Ammon's horn (tissue), 1 donor: ENCODE measurements around the gene RBBP8NL.

Experiments used
- DNase-seq: peaks from one replicate; pipeline ENCODE4 v3.0.0-alpha.2; 2016; ENCODE audit warnings: low spot score

RBBP8NL gene, protein sequence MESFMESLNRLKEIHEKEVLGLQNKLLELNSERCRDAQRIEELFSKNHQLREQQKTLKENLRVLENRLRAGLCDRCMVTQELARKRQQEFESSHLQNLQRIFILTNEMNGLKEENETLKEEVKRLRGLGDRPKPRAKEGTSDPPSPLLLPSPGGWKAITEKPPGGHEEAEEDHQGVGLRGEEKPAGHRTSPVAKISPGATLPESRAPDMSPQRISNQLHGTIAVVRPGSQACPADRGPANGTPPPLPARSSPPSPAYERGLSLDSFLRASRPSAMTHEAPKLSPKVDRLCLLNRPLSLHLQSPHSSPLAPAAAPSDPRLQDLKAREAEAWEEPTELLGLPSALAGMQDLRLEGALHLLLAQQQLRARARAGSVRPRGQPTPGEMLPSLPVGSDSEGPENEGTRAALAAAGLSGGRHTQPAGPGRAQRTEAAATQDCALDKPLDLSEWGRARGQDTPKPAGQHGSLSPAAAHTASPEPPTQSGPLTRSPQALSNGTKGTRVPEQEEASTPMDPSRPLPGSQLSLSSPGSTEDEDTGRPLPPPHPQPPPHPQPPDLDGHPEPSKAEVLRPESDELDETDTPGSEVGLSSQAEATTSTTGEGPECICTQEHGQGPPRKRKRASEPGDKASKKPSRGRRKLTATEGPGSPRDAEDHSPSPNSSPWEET

DNA sequence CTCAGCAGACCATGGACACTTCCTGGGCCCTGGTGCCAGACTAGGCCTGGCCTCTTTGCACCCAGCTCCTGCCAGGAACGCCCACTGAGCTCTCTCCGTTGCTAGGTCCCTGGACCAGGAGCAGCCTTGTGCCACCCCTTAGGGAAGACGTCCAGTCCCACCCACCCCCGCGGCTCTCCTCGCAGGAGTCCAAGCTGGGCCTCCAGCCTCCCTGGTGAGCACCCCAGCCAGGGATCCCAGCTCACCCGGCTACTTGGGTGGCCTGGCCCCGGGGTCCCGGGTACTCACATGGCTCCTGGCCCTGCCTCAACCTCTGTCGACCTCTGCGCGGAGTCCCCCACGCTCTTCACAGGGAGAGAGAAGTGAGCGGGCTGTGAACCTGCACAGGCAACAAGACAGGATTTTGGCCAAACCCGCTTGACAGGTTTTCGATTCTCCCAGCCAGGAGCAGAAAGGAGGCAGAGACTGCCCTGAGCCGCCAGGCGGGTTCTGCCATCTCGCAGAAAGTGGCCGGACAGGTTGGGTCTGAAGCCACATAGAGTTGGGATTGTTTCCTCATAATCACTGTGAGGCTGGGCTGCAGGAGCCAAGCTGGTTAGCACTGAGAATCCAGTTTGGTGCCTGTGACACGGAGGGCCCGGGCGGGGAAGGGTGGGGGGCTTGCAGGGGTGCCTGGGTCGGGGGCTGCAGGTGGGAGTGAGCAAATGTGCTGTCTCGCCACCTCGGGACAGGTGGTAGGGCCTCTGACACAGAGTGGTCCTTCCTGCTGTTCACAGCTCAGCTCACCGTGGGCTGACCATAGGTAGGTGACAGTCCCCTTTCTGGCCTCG, at the start of gene RBBP8NL:
TSS of gene RBBP8NL (minus strand) at position 368 of the 830 bp plus-strand sequence. CDS start 7,892 bp downstream, outside the sequence.
- no peak for DNase-seq

DNA sequence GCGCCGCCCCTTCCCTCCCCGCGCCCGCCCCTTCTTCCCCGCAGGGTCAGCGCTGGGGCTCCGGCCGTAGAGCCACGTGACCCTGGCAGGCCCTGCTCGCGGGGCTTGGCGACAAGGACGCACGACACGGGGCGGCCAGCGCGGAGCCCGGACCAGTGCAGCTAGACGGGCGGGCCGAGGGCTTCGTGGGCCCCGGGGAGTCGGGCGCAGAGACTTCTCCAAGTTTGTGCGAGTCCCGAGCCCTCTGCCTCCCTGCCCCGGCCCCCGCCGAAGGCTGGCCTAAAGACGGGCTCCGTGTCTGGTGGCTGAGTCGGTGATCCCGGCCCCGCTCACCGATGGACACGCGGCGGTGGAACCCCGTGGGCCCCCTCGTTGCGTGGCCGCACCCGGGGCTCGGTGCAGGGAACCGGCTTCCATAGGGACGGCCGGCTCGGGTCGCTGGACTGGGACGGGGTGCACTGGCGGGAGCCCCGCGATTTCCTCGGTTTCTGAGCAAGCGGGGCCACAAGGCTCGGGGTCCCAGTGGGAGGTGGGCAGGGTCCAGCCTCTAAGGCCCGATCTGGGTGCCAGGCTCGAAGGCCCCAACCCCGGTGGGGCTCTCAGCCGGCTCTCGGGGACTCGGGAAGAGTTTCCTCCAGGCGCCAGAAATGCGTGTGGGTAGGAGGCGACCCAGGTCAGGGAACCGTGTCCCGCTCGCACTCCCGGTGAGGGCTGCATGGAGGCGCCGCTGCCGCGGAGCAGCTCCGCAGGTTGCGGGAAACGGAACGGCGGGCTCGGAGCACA, 48.9 kb upstream of the RBBP8NL start:
- no peak for DNase-seq

DNA sequence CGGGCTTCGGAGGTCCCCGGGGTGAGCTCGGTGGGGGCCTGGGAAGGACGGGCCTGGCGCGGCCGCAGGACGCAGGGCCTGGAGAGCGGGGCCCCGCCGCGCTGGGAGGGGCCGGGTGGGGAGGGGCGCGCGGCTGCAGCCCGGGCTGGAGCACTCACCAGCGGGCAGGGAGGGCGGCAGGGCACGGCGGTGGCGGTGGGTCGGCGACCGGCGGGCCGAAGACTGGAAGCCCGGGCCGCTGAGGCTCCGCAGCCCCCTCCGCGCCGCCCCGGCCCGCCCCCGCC, 48.4 kb upstream of the RBBP8NL start, which contains the start of gene GATA5:
TSS of gene GATA5 (minus strand) at position 224 of the 284 bp plus-strand sequence. CDS start 474 bp downstream, outside the sequence.
- DNase-seq: no peak

DNA sequence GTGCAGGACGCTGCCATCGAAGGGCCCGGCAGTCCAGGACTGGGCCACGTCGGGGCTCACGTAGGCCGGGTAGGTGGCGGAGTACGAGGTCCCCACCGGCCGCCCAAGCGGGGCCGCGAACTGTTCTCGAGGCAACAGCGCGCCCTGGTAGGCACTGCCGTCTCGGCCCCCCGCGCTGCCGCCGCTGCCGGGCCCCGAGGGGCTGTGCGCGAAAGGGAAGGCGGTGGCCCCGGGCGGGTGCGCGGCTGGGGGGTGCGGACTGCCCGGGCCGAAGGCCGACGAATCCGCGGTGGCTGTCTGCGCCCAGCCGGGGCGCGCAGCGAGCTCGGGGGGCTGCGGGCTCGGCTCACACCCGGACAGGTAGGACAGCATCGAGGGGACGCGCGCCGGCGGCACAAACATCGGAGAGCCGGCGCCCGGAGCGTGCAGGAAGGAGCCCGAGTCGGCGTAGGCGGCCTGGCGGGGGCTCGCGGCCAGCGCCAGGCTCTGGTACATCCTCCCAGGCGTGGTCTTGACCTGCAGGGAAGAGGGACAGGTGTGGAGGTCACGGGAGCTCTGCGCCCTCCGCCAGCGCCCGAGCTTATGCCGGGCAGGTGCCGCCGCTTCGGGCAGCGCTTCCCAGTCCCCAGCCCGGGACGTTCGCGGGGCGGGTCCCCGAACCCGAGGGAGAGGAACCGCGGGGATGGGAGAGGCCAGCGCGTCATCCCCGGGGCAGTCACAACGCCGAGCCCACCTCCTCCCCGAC, 47.9 kb upstream of the RBBP8NL start:
- no peak for DNase-seq

DNA sequence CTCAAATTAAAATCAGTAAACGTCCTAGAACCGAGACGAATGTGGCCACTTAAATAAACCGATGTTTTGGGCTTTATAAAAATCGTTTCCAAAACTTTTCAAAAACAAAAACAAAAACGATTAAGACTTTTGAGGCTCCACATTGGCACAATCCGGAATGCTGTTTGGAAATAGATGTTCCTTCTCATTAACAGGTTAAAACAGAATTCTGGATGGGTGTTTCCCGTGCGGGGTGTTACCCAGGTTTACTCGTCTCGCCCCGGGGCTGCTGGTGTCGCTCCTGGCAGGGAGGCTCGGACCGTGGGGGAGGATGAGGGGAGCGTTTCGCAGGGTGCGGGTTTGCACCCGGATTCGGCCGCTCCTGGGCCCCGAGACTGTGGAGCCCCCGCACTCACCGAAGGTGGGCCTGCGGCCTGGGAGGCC, 47.3 kb upstream of the RBBP8NL start:
- no peak for DNase-seq

DNA sequence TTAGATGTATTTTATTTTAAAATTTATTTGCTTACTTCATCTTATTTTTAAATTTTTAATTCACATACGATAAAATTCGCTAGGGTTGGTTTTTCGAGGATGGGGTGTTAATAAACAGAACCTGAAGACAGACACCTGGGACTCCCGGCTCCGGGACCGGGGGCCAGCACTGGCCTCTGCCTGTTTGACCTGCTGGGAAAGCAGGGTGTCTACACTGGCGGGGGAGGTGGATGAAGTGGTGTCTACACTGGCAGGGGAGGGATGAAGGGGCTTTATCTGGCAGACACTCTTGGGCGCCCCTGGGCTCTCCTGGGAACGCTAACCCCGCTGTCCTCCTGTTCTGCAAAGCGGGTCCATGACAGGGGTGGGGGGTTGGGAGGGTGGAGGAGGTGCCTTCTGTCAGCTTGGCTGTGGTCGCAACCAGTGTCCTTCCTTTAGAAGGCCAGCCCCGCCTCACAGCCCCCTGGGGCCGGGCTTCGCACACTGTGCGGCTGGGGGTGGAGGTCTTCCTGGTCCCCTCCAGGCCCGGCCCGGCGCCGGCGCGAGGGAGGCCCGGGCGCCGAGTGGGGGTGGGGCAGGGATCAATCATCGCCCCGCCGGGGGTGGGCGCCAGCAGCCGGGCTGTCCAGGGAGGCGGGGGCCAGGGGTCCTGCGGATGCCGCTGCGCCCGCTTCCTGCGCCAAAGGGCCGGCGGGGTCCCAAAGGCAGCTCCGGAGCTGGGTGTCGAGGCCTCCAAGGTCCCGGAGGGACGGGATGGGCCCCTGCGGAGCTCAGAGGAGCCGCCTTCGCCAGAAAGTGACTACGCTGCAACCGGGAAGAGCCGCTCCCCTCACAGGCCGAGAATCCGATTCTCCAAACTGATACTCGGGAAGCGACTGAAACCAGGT, 46.6 kb upstream of the RBBP8NL start:
- no peak for DNase-seq

DNA sequence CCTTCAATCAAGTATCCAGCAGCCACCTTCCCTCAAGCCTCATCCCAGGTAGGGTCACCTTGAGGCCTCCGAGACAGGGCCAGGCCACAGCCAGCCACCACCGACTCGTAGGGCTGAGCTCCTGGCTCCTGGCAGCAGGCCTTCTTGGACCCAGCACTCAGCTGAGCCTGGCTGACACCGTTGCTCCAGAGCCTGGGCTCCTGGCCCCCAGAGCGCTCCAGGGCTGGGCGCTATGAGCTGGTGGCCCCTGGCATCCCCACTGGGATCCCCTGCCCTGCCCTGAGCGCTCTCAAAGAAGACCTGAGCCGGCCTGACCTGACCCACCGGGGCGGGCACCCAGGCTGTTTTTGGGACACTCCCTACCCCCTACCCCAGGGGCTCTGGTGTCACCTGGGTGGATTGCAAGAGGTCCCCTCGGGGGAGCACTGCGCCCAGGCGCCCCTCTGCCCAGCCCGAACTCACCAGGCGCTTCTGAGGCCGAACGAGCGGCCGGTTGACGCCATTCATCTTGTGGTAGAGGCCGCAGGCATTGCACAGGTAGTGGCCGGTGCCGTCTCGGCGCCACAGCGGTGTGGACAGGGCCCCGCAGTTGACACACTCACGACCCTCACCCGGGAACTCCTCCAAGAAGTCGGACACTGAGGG, 45.7 kb upstream of the RBBP8NL start:
- no peak for DNase-seq

DNA sequence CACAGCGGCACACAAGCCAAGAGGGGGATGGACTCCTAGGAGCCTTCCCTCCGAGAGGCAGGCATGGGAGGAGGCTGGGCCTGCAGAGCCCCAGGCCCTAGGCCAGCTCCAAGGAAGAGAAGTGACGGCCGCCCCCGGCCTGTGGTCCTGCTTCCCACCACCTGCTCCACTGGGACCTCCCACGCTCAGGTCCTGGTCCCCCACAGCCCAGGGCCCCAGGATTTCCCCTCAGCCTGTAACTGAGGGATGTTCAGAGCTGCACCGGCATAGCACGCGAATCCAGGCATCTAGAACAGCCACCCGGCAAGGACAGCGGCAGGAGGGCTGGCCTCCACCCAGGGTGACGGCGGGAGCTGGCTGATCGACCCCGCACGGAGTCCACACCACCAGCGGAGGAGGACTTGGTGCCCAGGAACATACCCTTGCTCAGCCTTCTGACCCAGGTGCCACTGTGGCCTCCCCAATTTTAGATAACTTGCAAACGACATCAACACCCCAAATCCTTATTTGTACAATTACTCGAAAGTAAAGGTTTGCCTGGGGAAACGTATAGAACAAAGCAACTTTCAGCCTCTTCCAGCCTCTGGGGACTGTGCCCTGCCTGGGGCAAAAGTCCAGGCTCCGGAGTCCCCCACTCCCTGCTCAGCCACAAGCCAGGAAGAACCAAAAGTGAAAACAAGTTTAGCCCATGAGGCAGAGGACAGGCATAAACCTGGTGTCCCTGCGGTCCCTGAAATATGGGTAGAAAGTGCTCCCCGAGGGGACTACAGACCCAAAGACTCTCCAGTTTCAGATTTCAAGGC, 45.0 kb upstream of the RBBP8NL start:
- no peak for DNase-seq

DNA sequence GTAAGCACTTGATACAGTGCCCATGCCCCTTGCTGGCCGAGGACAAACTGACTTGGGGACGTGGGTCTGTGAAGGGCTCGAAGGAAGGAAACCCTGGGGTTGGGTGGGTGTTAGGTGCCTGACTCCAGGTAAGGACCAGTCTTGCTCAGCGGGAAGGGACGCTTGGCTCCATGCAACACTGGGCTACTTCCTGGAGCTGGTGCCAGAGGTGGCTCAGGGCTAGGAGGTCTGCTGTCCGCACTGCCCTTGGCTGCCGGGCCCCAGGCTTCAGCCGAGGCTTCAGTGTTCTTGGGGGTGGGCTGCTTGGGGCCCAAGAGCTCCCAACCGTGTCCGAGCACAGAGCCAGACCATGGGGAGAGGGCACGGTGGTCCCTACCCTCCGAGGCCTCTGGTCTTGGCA, 43.1 kb upstream of the RBBP8NL start:
- DNase-seq: no peak

DNA sequence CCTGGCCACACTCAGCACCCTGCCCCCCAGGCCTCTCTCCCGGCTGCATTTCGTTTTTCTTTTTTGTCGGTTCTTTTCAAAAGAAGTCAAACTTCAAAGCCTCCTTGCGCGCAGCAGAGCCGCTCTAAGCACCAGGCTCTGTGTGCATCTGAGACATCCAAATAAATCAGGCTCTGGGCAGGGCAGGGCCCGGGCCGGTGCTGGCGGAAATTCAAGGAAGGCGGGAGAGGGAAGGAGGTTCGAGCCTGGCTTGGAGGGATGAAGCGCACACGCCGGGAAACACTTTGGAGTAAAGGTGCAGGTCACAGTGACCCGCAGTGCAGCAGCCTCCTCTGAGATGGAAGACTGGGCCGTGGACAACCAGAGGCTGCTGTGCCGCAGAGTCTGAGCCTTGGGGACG, 42.7 kb upstream of the RBBP8NL start:
- no peak for DNase-seq

DNA sequence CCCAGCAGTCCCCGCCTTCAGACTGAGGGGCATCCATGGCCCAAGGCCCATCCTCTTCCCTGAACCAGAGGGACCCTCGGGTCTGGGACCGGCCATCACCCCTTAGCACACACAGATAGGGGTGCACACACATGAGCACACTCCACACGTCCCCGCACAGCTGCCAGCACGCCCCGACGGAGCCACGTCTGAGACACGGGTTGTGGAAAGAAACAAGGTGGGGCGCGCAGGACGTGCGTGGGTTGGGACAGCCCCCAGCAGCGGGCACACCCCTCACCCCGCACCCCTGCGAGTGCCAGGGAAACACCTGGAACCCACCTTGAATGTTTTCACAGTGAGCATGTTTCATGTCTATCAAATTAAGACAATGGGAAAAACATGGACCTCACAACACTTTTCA, 42.0 kb upstream of the RBBP8NL start:
- DNase-seq: no peak

DNA sequence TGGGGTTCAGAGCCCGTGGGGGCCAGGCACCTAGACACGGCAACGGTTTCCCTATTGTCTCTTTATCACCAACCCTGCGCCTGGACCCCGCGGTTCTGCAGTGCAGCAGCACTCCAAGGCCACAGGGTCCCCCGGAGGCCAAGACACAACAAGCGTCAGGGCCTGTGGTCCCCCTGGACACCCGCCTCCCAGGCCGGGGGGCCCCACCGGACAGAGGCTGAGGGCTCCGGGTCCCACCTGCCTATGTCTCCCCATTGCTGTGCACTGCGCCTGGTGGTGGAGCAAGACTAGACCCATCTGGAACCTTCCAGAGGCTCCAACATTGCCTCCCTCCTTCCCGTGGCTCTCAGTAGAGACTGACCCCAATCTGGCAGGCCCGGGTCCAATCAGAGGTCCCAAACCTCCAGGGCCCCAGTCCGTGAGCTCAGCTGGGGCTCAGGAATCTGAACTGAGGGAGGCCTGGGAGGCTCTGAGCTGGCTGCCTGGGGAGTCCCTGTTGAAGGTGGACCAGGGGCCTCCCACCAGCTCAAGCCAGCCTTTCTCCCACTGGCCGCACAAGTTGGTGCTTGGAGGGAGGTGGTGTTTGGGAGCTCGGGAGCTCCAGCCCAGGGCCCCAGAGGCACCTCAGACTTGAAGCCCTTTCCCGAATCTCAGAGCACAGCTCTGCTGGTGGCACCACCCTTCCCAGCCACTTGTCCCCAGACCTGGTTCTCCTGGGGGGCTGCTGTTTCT, 39.6 kb upstream of the RBBP8NL start:
- no peak for DNase-seq

DNA sequence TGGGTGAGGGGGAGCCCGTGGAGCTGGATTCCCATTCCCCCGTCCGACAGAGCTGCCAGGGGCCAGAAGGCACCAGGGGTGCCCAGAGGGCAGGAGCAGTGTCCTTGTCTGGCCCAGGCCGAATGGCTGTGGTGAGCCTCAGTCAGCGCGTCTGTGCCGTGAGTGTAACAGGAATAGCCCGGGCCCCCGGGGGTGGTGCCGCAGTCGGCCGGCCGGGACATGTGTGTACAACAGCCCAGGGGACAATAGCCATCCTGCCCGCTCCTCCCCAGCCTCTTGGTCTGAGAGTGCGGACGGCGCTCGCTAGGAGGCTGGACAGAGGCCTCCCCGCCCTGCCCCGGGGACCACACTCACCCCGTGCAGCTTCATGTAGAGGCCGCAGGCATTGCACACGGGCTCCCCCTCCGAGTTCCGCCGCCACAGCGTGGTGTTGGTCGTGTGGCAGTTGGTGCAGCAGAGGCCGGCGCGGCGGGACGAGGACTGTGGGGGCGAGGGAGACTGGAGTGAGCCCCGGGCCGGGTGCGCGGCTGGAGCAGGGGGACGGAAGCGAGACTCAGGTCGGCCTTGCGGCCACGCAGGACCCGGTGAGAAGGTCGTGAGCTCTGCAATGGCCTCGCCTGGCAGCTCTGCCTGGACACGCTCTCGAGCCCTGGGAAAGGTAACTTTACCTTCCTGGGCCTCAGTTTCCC, 38.9 kb upstream of the RBBP8NL start:
- DNase-seq: no peak

DNA sequence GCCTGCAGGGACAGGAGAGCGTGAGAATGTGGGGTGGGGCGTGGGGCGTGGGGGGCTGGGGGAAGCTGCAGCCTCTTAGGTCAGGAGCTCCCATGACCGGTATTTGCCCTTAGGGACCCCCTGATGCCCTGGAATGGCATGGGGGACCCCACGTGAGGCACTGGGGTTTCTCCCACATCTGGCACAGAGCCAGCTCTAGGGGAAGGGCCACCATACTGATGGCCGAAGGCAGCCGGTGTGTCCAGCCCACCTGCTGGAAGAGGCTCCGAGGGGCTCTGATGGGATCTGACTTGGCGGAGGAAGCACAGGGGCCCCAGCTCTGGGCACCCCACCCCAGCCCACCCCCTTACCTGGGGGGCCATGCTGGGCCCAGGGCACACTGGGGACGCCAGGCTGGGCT, 37.7 kb upstream of the RBBP8NL start:
- no peak for DNase-seq

DNA sequence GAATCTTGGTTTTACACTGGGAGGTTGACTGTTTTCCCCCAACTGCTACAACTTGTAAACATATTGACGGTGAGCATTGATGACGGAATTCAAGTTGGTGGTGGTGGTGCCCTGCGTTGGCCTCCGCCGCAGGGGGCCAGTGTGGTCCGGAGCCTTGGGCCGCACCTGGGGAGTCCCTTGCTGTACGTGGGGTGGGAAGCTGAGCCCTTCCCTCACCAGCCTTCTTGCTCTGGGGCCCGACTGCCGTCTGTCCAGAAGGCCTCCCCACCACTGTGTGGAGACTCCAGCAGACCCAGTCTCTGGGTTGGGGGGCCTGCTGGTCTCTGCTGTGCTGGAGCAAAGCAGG, 37.1 kb upstream of the RBBP8NL start:
- no peak for DNase-seq

DNA sequence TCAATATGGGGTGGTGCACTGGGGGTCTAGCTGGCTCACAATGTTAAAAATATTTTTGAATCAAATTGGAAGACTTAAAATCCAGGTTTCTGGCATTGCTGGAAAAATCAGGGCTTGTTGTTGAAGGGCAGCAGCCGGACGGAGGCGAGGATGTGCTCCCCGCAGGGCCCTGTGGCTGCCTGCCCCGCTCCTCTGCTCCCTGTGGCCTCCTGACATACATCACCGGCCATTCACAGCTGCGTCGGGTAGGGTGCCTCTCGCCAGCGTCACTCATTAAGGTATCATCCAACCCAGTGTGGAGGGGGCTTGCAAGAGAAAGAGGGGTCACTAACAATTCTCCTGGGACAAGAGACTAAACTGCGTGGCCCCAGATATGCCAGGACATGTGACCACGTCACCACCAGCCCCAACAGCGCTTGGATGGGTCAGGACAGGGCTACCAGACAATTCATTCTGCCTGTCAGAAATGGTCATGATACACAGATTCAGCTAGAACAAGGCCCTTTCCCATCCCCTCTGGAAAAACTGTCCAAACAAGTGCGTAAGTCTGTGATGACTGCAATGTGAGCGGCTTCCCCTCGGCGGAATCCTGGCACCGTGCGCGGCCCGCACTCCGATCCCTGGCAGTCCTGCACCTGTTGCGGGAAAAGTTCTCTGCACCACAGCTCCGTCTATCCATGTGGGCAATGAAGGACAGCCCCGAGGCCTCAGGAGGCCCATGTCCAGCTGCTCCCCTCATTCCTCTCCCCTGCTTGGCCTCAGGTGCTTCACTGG, 36.5 kb upstream of the RBBP8NL start:
- no peak for DNase-seq
